GM18870 (cell line): ENCODE results near the gene COL16A1.

Experiments
- ATAC-seq: cut with Tn5 transposase; IDR thresholded peaks from one replicate; pipeline ENCODE4 v1.9.1; 2021; ENCODE audit warnings: moderate library complexity; ENCODE audit not compliant: unreplicated experiment

The COL16A1 gene

DNA sequence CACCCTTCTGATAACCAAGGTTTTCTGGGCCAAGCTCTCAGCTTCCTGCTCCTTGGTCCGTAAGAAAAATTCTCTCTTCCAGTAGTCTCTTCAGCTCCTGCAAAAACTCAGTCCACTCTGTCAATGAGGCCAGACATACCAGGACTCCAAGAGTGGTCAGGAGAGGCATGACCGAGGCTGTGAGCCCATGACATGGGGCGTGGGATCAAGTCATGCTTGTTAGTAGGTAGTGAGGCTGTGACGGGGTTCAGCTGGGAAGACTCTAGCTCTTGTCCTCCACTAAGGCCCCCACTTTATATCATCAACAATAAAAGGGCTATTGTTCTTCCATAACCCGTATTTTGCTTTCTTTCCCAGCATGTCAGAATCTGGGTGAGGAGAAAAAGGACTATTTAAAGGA lies 96.5 kb downstream of the COL16A1 start:
- ATAC-seq: no peak

DNA sequence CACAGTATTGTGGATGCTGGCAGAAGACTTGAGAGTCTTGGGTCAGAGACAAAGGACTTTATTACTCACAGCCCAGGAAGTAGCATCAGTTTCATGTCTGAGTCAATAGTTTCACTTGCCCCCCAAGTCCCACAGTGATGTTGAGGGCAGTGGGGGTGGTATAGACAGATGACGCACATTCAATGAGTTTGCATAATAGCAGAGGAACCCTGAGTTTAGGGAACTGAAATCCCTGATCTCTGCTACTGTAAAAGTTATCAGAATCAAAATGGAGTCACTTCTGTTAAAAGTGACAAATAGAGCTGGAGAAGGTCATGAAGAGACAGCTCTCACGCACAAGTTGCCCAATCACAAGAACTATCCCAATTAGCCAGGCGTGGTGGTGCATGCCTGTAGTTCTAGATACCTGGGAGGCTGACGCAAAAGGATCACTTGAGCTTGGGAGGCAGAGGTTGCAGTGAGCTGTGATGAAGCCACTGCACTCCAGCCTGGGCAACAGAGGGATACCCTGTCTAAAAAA lies 97.8 kb downstream of the COL16A1 start:
- ATAC-seq: peak; percentile 79
